Aorta (tissue), 5 donors: ENCODE measurements around the gene CSF3. TPM values are rescaled to one million over a fixed set of nuclear protein-coding genes. Genes with fewer than 3 reads are reported as not detected.

Source experiments
- ATAC-seq: fragments of 200-7000 bp; cut with Tn5 transposase; one replicate; pipeline ENCODE4 v1.9.1; 2022; ENCODE audit warnings: moderate library complexity; ENCODE audit not compliant: low FRiP score
- DNase-seq, 2 donors: peaks; one replicate each; pipeline ENCODE4 v3.0.0-alpha.2; 2020
- H3K27ac ChIP-seq, 2 donors: one replicate each; pipeline ENCODE4 v1.5.1; 2013; ENCODE audit warnings: low read length in 2 of 2, mild to moderate bottlenecking in 2 of 2, moderate library complexity in 2 of 2, control low read depth in 1 of 2, inconsistent platforms in 1 of 2, low read depth in 1 of 2
- H3K27me3 ChIP-seq, 2 donors: one replicate each; pipeline ENCODE4 v1.6.1; 2013; ENCODE audit warnings: control low read depth in 1 of 2, low read length in 1 of 2, mild to moderate bottlenecking in 1 of 2, moderate library complexity in 1 of 2; ENCODE audit not compliant: insufficient read depth in 2 of 2, control insufficient read depth in 1 of 2
- H3K36me3 ChIP-seq, 2 donors: one replicate each; pipeline ENCODE4 v1.6.1; 2013; ENCODE audit warnings: control low read depth in 1 of 2, low read length in 1 of 2, mild to moderate bottlenecking in 1 of 2; ENCODE audit not compliant: insufficient read depth in 2 of 2, control insufficient read depth in 1 of 2
- H3K4me1 ChIP-seq, 2 donors: one replicate each; pipeline ENCODE4 v1.6.1; 2013; ENCODE audit warnings: low read length in 2 of 2, control low read depth in 1 of 2, mild to moderate bottlenecking in 1 of 2, moderate library complexity in 1 of 2; ENCODE audit not compliant: insufficient read depth in 2 of 2, control insufficient read depth in 1 of 2
- H3K4me3 ChIP-seq, 2 donors: one replicate each; pipeline ENCODE4 v1.5.1; 2013; ENCODE audit warnings: low read length in 2 of 2, control low read depth in 1 of 2, mild to moderate bottlenecking in 1 of 2
- H3K9me3 ChIP-seq: one replicate; pipeline ENCODE4 v1.6.1; 2013; ENCODE audit warnings: mild to moderate bottlenecking, low read length; ENCODE audit not compliant: control insufficient read depth
- WGBS, 2 donors: extraction: QIAGEN DNeasy Blood & Tissue Kit; methylation state at CpG; one replicate each; pipeline ENCODE4 v1.1.7; 2013; 5-methylcytosine and 5-hydroxymethylcytosine counted together
- intact Hi-C, 2 donors: fragments of 100-400 bp; cut with DNase I; formaldehyde crosslinking; loops; one replicate each; pipeline versions ENCODE4 v1.14.2 to v1.15.0; 2022
- polyA plus RNA-seq, 2 donors: library from polyadenylated mRNA; stranded (reverse); fragments of 200-250 nt; gene quantifications; one replicate each; pipeline ENCODE4 v1.2.3, GENCODE V29; 2013
- total RNA-seq, 2 donors: library from RNA; stranded (reverse); fragmentation: NEBNext Ultra II Directional; extraction: Animal tissue kit (Norgen Biotek cat#: 25700); gene quantifications; one replicate each; pipeline ENCODE4 v1.2.1, GENCODE V29; 2021
- donor health status: healthy with polysubstance abuse.
- donor health status: Bipolar disorder and iron deficiency.
- donor health status: DM: no; HTN: no; CAD: no.
- donor health status: DM: no; HTN: no; CAD: no.
- donor health status: DM: yes; HTN: yes; CAD: no.

The CSF3 gene
- total and polyA plus RNA-seq, 4 donors: 0.39 to 5.4 (median 2.7) TPM; not detected in 1

DNA sequence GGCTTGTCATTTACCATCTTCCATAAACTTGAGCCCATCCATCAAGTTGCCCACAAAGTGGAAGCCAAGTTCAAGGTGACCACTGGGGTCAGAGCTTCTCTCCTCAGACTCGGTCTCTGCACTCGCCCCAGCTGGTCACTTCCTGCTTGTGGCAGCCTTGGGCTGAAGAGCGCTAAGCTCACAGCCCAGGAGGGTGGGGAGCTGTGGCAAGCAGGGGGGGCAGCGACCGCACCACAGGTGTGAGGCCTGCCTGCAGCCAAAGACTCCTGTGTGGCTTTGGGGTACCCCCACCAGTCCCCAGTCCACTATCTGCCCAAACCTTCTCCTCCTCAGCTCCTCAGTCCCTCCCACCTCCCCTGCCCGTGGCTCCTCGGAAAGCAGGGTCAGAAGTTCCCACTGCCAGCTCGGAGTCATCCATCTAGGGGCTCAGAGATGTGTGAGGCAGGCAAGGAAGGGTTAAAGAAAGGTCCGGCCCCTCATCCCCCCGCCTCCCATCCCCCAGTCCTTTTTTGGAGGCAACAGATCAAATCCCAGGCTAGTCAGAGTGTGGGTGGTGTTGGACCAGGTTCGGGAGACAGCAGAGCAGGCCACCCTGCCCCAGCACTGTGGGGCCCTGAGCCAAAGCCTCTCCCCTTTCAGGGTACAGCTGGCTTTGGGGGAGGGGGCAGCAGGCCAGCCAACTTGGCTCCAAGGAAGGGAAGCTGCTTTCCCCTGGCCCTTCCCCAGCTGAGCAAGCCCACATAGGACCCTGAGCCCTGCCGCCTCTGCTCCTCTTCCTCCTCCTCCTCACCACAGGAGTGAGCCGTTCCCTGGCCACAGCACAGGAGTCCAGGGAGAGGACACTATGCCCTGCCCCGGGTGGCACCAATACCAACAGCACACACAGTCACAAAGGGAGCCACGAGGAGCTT, 3.2 kb downstream of the CSF3 start:
- intact Hi-C loops: loop anchor here (5.0 to 10.0 kb wide), 3 partner anchors 69 to 266 kb away; partner anchors contain the start of gene CDC6 (in 1 of the 2)
- peak in 1 of 2 donors; percentile 80 for DNase-seq

DNA sequence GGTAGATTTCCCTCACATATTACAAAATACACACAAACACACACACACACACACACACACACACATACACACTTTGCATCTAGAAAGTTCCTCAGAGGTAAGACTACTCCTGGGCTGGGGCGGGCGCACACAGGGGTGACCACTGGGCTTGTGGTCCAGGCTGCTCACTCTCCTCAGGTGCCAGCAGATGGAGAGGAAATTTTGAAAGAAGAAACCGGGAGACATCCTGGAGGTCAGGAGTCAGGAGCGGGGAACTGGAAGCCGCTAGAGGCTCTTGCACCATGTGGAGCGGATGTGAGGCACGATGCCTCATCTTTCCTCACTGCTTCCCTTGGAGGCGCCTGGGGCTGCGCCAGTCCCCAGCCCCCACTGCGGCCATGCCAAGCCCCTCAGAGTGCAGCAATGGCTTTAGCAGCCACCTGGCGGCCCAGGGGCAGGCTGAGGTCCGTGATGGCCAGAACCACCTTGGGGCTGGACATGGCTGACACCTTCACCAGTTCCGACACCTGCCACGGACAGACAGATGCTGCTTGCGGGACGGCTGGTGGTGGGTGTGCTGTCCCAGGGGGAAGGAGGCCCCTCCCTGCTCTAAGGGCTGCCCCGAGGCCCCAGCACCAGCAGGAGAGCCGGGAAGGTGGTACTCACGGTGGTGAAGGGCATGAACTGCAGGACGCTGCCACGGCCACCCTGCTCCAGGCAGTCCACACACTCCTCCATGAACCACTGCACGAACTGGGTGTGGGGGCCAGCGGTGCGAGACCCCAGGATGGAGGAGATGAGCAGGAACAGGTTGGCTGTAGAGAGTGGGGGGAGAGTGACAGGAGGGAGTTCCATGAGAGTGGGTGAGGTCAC, 4.1 kb downstream of the CSF3 start:
- DNase-seq: peak in 1 of 2 donors; percentile 79
- intact Hi-C loops: loop anchor here (5.0 to 10.0 kb wide), 3 partner anchors 68 to 265 kb away; partner anchors contain the start of gene CDC6 (in 1 of the 2)

More for the DNA sequence above, 3.2 kb downstream of the CSF3 start:
- H3K9me3 ChIP-seq: no peaks in the 10 kb centered on the region
- H3K27me3 ChIP-seq: no peaks in the 10 kb centered on the region
- no peaks in the 10 kb centered on the region for H3K36me3 ChIP-seq
- ATAC-seq: no peak
- 19% methylated on average over 15 of the region's 15 CpGs for WGBS, 2 donors
- no peak overlapping the region for H3K4me3 ChIP-seq
- H3K4me1 ChIP-seq: no peaks in the 10 kb centered on the region
- no peak overlapping the region for H3K27ac ChIP-seq

DNA sequence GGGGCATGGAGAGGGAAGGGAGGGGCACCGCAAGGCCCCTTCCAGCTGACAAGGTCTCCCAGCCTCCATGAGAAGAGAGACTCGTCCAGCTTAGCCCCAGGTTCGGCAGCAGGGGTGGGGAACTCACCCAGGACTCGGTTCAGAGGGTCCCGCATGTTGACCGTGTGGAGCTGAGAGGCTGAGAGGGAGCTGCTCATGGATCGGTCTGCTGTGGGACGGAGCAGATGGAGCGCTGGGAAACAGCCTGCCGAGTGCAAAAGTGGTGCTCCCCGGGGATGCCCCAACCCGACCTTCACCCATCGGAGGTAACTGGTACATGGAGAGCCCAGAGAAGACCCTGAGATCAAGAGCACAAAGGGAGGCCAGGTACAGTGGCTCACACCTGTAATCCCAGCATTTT, 4.9 kb downstream of the CSF3 start:
- H3K4me1 ChIP-seq: no peaks in the 10 kb centered on the region
- no peak overlapping the region for H3K27ac ChIP-seq
- DNase-seq (no peak), ATAC-seq (no peak)
- no peaks in the 10 kb centered on the region for H3K27me3 ChIP-seq
- H3K9me3 ChIP-seq: no peaks in the 10 kb centered on the region
- H3K36me3 ChIP-seq: no peaks in the 10 kb centered on the region
- intact Hi-C loops: no loop called here
- no peak overlapping the region for H3K4me3 ChIP-seq
- WGBS, 2 donors: 88% methylated on average over 13 of the region's 13 CpGs

More for the DNA sequence above, 4.1 kb downstream of the CSF3 start:
- no peak for ATAC-seq
- H3K27me3 ChIP-seq: no peaks in the 10 kb centered on the region
- H3K4me1 ChIP-seq: no peaks in the 10 kb centered on the region
- no peak overlapping the region for H3K4me3 ChIP-seq
- no peaks in the 10 kb centered on the region for H3K36me3 ChIP-seq
- no peaks in the 10 kb centered on the region for H3K9me3 ChIP-seq
- 81 to 82% methylated on average over 24 of the region's 24 CpGs for WGBS, 2 donors
- no peak overlapping the region for H3K27ac ChIP-seq

DNA sequence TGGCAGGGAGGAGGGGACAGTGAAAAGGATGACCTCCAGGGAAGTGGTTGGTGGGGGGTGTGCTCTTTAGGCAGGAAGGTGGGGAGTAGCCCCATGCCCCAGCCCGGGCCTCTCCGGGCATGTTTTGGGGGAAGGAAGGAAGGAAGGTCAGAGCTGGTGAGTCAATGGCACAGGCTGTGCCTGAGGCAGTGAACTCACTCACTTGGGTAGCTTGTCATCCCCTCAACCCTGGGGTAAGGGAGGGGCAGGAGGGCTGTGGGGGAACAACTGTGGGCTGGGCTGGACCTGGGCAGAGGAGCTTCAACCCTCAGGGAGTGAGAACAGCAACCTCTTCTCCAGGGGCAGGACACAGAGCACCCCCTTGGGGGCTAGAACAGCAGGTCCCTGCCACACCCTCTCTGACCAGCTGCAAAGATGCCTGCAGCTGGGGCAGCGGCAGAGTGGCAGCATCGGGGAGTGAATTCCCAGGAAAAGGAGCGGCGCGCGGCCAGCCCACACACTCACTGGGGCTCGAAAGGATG, 6.3 kb downstream of the CSF3 start:
- no peak overlapping the region for H3K4me3 ChIP-seq
- ATAC-seq (peak; percentile 9), DNase-seq (no peak)
- H3K4me1 ChIP-seq: no peaks in the 10 kb centered on the region
- 63 to 70% methylated on average over 9 of the region's 9 CpGs for WGBS, 2 donors
- H3K36me3 ChIP-seq: peaks cover 0 to 4% of the 10 kb centered on the region in 2 donors
- H3K27me3 ChIP-seq: no peaks in the 10 kb centered on the region
- intact Hi-C loops: no loop called here
- H3K27ac ChIP-seq: no peak overlapping the region
- H3K9me3 ChIP-seq: no peaks in the 10 kb centered on the region

DNA sequence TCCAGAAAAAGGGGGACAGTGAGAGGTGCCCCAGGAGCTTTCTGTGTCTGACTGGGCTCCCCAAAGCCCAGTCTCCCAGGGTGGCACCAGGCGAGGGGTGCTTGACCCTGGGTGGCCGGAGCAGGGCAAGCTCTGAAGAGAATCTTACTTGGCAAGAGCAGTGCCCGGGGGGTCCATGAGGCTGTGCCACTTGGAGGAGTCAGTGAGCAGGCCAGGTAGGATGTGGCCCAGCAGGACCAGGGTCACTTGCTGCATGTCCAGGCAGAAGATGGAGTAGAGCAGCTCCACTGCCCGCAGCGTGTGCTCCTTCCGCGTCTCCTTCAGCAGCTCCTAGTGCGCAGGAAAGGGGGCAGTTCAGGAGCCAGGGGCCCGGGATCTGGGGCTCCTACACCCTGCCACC, 7.3 kb downstream of the CSF3 start:
- no peaks in the 10 kb centered on the region for H3K27me3 ChIP-seq
- 92 to 94% methylated on average over 9 of the region's 9 CpGs for WGBS, 2 donors
- H3K27ac ChIP-seq: no peak overlapping the region
- no peak overlapping the region for H3K4me3 ChIP-seq
- DNase-seq (no peak), ATAC-seq (no peak)
- peaks cover 0 to 4% of the 10 kb centered on the region in 2 donors for H3K36me3 ChIP-seq
- intact Hi-C loops: no loop called here
- H3K4me1 ChIP-seq: no peaks in the 10 kb centered on the region
- no peaks in the 10 kb centered on the region for H3K9me3 ChIP-seq

DNA sequence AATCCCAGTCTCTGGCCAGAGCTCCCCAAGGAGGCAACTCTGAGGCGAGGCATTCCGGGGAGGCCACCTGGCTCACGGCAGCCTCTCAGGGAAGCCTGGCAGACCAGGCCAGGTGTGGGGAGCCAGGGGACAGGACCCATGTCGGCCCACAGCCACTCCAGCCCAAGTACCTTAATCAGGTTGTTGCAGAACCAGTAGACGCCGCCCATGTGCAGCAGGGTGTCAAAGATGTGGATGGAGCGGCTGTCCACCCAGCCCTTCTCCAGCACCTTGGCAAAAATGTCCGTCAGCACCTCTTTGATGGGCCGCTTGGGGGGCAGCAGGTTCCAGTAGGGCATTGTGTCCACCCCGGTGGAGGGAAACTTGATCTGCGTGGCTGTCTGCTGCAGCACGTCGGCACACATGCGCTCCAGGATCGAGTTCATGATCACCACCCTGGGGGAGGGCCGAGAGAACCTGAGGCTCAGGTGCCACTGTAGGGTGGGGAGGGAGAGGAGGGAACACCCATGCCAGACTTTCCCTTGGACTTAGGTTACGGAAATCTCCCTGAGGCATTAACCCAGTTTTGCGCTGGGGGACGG, 7.8 kb downstream of the CSF3 start:
- Histone ChIP-seq H3K4me1 (no peaks in the 10 kb centered on the region), H3K36me3 (peaks cover 0 to 4% of the 10 kb centered on the region in 2 donors), H3K4me3 (no peak overlapping the region), H3K9me3 (no peaks in the 10 kb centered on the region), H3K27me3 (no peaks in the 10 kb centered on the region), H3K27ac (no peak overlapping the region)
- WGBS, 2 donors: 65 to 67% methylated on average over 19 of the region's 19 CpGs
- intact Hi-C loops: no loop called here
- DNase-seq (no peak), ATAC-seq (no peak)

DNA sequence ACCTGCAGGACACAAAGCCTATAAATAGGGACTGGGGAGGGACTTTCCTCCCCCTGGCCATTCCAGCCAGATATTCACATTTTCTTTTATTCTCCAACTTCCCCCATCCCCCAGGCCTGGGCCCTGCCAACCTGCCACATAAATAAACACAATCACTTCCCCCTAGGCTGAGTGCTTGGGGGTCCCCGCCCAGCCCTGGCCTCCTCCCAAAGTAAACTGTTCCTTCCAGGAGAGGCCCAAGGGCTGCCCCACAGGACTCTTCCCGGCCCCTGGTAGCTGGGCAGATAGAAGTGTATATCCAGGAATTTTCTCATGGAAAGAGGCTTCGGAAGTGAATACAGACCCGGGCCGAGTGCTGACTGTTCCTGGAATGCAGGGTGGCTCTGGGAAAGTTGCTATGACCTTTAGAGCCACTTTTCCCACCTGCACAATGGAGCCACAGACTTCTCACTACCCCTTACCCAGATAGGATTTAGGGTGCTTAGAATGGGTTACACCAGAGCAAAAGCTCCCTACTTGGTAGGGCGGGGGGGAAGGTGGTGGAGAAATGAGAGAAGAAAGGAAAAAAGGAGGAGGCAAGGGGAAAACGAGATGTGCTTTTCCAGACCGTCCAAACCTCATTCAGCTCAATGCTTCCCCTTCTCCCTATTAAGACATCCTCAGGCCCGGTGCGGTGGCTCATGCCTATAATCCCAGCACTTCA, 8.5 kb downstream of the CSF3 start:
- no peak for DNase-seq

DNA sequence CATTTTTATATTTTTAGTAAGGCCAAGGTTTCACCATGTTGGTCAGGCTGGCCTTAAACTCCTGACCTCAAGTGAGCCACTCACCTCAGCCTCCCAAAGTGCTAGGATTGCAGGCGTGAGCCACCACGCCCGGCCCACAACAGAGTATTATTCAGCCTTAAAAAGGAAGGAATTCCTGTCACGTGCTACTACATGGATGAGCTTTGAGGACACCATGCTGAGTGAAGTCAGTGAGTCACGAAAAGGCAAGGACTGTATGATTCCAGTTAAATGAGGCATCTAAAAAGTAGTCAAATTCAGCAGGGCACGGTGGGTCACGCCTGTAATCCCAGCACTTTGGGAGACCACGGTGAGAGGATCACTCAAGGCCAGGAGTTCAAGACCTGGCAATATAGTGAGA, 9.7 kb downstream of the CSF3 start:
- Histone ChIP-seq H3K27me3 (no peaks in the 10 kb centered on the region), H3K27ac (no peak overlapping the region), H3K4me3 (no peak overlapping the region), H3K9me3 (no peaks in the 10 kb centered on the region), H3K4me1 (no peaks in the 10 kb centered on the region), H3K36me3 (peaks cover 0 to 8% of the 10 kb centered on the region in 2 donors)
- no peak for DNase-seq
- no peak for ATAC-seq
- 92 to 94% methylated on average over 8 of the region's 8 CpGs for WGBS, 2 donors
- intact Hi-C loops: no loop called here

More for the DNA sequence above, 8.5 kb downstream of the CSF3 start:
- 41 to 48% methylated on average over 9 to 10 of the region's 10 CpGs for WGBS, 2 donors
- H3K27ac ChIP-seq: no peak overlapping the region
- peak; percentile 6 for ATAC-seq
- no peaks in the 10 kb centered on the region for H3K27me3 ChIP-seq
- H3K4me3 ChIP-seq: no peak overlapping the region
- intact Hi-C loops: no loop called here
- H3K9me3 ChIP-seq: no peaks in the 10 kb centered on the region
- H3K4me1 ChIP-seq: no peaks in the 10 kb centered on the region
- H3K36me3 ChIP-seq: peaks cover 0 to 4% of the 10 kb centered on the region in 2 donors
